ENCODE results near the gene HAUS7. TPM values are rescaled to one million over a fixed set of nuclear protein-coding genes. Genes with fewer than 3 reads are reported as not detected.
A peak's percentile ranks its signal among the peaks of the same experiment; 100 is the strongest.

The HAUS7 gene
- total and polyA plus RNA-seq, 9 donors: 9.3 to 28.7 (median 18.7) TPM

DNA sequence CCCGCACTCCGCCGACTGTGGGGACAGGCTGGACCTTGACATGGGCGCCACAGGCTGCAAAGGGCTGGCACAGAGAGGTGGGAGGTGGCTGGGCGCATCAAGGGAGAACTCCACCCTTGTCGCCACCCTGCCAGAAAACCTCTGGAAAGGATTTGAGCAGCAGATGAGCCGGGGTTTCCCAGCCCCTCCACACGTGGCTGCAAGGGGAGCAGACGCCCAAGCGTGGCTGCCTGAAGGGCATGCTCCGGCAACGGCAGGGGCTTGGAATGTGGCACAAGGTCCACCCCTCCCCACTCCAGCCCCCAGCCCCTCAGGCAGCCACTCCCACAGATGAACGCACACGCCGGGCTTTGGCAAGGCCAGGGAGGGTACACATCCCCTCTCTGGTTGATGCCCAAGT, 29.0 kb upstream of the HAUS7 start:
- intact Hi-C loops (cut with DNase I): no loop called here
- 56 to 68% (median 59%) methylated on average over 15 of the region's 15 CpGs for WGBS, 3 donors
- Histone ChIP-seq H3K27me3 (no peaks in the 10 kb centered on the region), H3K27ac (no peak overlapping the region), H3K36me3 (no peaks in the 10 kb centered on the region), H3K4me1 (ENCODE audit: insufficient read depth) (no peaks in the 10 kb centered on the region), H3K9me3 (no peaks in the 10 kb centered on the region), H3K4me3 (no peak overlapping the region)
- no peak for DNase-seq
- TF ChIP-seq POLR2A (IDR thresholded peaks at IDR 0.05) (no peak), EP300 (IDR thresholded peaks at IDR 0.05) (no peak)
- TF ChIP-seq, protein P1, sequence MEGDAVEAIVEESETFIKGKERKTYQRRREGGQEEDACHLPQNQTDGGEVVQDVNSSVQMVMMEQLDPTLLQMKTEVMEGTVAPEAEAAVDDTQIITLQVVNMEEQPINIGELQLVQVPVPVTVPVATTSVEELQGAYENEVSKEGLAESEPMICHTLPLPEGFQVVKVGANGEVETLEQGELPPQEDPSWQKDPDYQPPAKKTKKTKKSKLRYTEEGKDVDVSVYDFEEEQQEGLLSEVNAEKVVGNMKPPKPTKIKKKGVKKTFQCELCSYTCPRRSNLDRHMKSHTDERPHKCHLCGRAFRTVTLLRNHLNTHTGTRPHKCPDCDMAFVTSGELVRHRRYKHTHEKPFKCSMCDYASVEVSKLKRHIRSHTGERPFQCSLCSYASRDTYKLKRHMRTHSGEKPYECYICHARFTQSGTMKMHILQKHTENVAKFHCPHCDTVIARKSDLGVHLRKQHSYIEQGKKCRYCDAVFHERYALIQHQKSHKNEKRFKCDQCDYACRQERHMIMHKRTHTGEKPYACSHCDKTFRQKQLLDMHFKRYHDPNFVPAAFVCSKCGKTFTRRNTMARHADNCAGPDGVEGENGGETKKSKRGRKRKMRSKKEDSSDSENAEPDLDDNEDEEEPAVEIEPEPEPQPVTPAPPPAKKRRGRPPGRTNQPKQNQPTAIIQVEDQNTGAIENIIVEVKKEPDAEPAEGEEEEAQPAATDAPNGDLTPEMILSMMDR (IDR thresholded peaks at IDR 0.05): no peak

- Histone ChIP-seq H3K4me3 (no peak overlapping the region), H3K9me3 (no peaks in the 10 kb centered on the region), H3K36me3 (no peaks in the 10 kb centered on the region), H3K4me1 (ENCODE audit: insufficient read depth) (no peaks in the 10 kb centered on the region), H3K27me3 (no peaks in the 10 kb centered on the region), H3K27ac (no peak overlapping the region)
- intact Hi-C loops (cut with DNase I): no loop called here
- WGBS, 3 donors: 59 to 79% (median 72%) methylated on average over 7 of the region's 7 CpGs
- TF ChIP-seq EP300 (IDR thresholded peaks at IDR 0.05): no peak
- no peak for DNase-seq
Observed at GRCh38 chrX:153498453-153498852, 28.1 kb upstream of the HAUS7 start.

GRCh38 chrX:153496590-153496959, 26.2 kb upstream of the HAUS7 start:
- Histone ChIP-seq H3K4me1 (ENCODE audit: insufficient read depth) (no peaks in the 10 kb centered on the region), H3K27ac (no peak overlapping the region), H3K9me3 (no peaks in the 10 kb centered on the region), H3K36me3 (no peaks in the 10 kb centered on the region), H3K4me3 (no peak overlapping the region), H3K27me3 (no peaks in the 10 kb centered on the region)
- DNase-seq: no peak
- 49 to 60% (median 58%) methylated on average over 8 of the region's 8 CpGs for WGBS, 3 donors
- TF ChIP-seq POLR2A (IDR thresholded peaks at IDR 0.05): no peak
- TF ChIP-seq EP300 (IDR thresholded peaks at IDR 0.05): no peak
- TF ChIP-seq, protein P1 (IDR thresholded peaks at IDR 0.05): no peak
- intact Hi-C loops (cut with DNase I): no loop called here

- Histone ChIP-seq H3K4me3 (no peak overlapping the region), H3K4me1 (ENCODE audit: insufficient read depth) (no peaks in the 10 kb centered on the region), H3K27me3 (no peaks in the 10 kb centered on the region), H3K9me3 (no peaks in the 10 kb centered on the region), H3K36me3 (no peaks in the 10 kb centered on the region), H3K27ac (no peak overlapping the region)
- 55 to 72% (median 64%) methylated on average over 18 of the region's 18 CpGs for WGBS, 3 donors
- no peak for DNase-seq
- intact Hi-C loops (cut with DNase I): no loop called here
- no peak for TF ChIP-seq EP300 (IDR thresholded peaks at IDR 0.05)
- TF ChIP-seq POLR2A (IDR thresholded peaks at IDR 0.05): no peak
- TF ChIP-seq, protein P1 (IDR thresholded peaks at IDR 0.05): no peak
Observed at GRCh38 chrX:153495903-153496589, 25.7 kb upstream of the HAUS7 start.

GRCh38 chrX:153495362-153495751, 25.0 kb upstream of the HAUS7 start:
- H3K36me3 ChIP-seq: no peaks in the 10 kb centered on the region
- TF ChIP-seq EP300 (IDR thresholded peaks at IDR 0.05) (no peak), POLR2A (IDR thresholded peaks at IDR 0.05) (no peak)
- TF ChIP-seq, protein P1 (IDR thresholded peaks at IDR 0.05): no peak
- intact Hi-C loops (cut with DNase I): no loop called here
- no peaks in the 10 kb centered on the region for H3K9me3 ChIP-seq
- no peak overlapping the region for H3K4me3 ChIP-seq
- no peaks in the 10 kb centered on the region for H3K4me1 ChIP-seq (ENCODE audit: insufficient read depth)
- H3K27me3 ChIP-seq: no peaks in the 10 kb centered on the region
- H3K27ac ChIP-seq: no peak overlapping the region
- peak in 4 of 5 donors; percentile 54 to 63 (median 57) for DNase-seq
- 30 to 57% (median 41%) methylated on average over 17 of the region's 17 CpGs for WGBS, 3 donors
